Measurements from ENCODE around the gene AFF3. TPM values are rescaled to one million over a fixed set of nuclear protein-coding genes. Genes with fewer than 3 reads are reported as not detected.

AFF3 gene
- total and polyA plus RNA-seq, 10 of the 15 experiments (the other 5 are each of a cell fraction or from before 2014, with no cell fraction given), result 0.26 to 5.5 (median 3.0) TPM

DNA sequence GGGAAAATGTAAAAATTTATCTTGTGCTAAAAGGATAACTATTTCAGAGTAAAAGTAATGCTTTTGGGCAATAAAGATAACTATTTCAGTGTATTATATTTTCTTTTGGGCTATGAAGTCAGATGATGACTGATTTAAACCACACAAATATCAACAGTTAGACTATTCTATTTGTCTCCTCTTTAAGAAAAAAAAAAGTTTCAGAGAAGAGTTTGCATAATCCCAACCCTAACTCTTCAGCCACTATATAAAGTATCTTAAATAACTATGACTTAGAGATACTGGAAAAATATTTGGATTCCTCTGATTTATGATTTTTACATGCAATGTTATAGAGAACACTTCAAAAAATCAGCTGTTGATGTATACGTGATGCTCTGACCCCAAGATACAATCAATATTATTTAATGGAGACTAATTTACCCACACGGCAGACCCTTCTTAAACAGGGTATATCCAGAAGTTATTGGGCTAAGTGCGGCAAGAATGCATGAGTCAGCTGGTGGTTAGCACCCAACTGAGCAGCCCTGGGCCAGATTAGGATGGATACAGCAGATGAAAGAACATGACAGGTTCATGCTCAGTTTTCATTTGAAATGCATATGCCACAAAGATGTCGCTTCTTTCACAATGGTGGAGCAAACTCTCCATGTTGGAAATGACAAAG is 279.0 kb downstream of the AFF3 start:
- peaks cover 0 to 1% of the 10 kb centered on the region in 2 experiments; a peak in 1 of 4 replicates for H3K27me3 ChIP-seq (replicated peaks in 1 of 2; ENCODE audit: control insufficient read depth in 2 of 2, insufficient read depth in 2 of 2, low read length in 1 of 2)
- RAD21 ChIA-PET (ENCODE audit: unreplicated experiment), result no interaction called here
- no peaks in the 10 kb centered on the region for H3K79me2 ChIP-seq (ENCODE audit: control insufficient read depth, insufficient read depth, low read length)
- DNase-seq (ENCODE audit: low read depth, low spot score), result no peak
- H3K9me3 ChIP-seq (replicated peaks; ENCODE audit: control insufficient read depth, insufficient read depth, low read length), result no peaks in the 10 kb centered on the region
- 64% methylated on average over 4 of the region's 4 CpGs for WGBS (ENCODE audit: insufficient coverage, insufficient replicate concordance, low lambda C conversion rate, missing lambda C conversion rate)
- intact Hi-C loops (cut with micrococcal nuclease; ENCODE audit: unreplicated experiment), result no loop called here
- H3K27ac ChIP-seq (ENCODE audit: control insufficient read depth, insufficient read depth), result no peak overlapping the region
- in situ Hi-C loops (cut with MboI), result no loop called here
- FAIRE-seq, result no peak
- H3K4me1 ChIP-seq (ENCODE audit: control insufficient read depth, insufficient read depth, low read length), result peaks cover 6% of the 10 kb centered on the region
- SMC1A ChIA-PET (ENCODE audit: uncharacterized antibody, unreplicated experiment), result no interaction called here
- no TSS peak for BruUV-seq (replicated peaks)
- H3K4me3 ChIP-seq, result no peak overlapping the region
- no peak for ATAC-seq
- H4K20me1 ChIP-seq (ENCODE audit: control insufficient read depth, insufficient read depth), result no peaks in the 10 kb centered on the region
- POLR2A ChIA-PET, result no interaction called here
- H2AFZ ChIP-seq (ENCODE audit: control insufficient read depth, low read depth, low read length), result no peak overlapping the region
- no peak overlapping the region for H3K9ac ChIP-seq (ENCODE audit: control insufficient read depth, insufficient read depth, low read length)
- H3K36me3 ChIP-seq (ENCODE audit: control insufficient read depth in 2 of 2, insufficient read depth in 2 of 2, low read length in 1 of 2), result no peaks in the 10 kb centered on the region
- CTCF ChIA-PET, result no interaction called here
- no peak overlapping the region for H3K4me2 ChIP-seq (ENCODE audit: control insufficient read depth, insufficient read depth)
- TF ChIP-seq ATF2 (IDR thresholded peaks at IDR 0.05; ENCODE audit: low read length), result no peak
- TF ChIP-seq TBL1XR1 (IDR thresholded peaks at IDR 0.05; ENCODE audit: low read depth, low read length), result no peak
- no peak for TF ChIP-seq PKNOX1 (IDR thresholded peaks at IDR 0.05)
- TF ChIP-seq CHD1 (IDR thresholded peaks at IDR 0.05; ENCODE audit: low read depth, low read length), result no peak
- no peak for TF ChIP-seq NR2C2 (IDR thresholded peaks at IDR 0.05; ENCODE audit: borderline replicate concordance, control insufficient read depth, insufficient read length, low read depth)
- TF ChIP-seq ZNF592 (IDR thresholded peaks at IDR 0.05), result no peak
- no peak for TF ChIP-seq HSF1 (IDR thresholded peaks at IDR 0.05; ENCODE audit: low read depth, low read length)
- no peak for TF ChIP-seq SMAD5 (IDR thresholded peaks at IDR 0.05; ENCODE audit: low read depth)
- no peak for TF ChIP-seq SREBF2 (IDR thresholded peaks at IDR 0.05; ENCODE audit: low read length)
- no peak for TF ChIP-seq ZZZ3 (IDR thresholded peaks at IDR 0.05; ENCODE audit: control insufficient read depth, insufficient read length, low read depth)
- TF ChIP-seq, protein P1, sequence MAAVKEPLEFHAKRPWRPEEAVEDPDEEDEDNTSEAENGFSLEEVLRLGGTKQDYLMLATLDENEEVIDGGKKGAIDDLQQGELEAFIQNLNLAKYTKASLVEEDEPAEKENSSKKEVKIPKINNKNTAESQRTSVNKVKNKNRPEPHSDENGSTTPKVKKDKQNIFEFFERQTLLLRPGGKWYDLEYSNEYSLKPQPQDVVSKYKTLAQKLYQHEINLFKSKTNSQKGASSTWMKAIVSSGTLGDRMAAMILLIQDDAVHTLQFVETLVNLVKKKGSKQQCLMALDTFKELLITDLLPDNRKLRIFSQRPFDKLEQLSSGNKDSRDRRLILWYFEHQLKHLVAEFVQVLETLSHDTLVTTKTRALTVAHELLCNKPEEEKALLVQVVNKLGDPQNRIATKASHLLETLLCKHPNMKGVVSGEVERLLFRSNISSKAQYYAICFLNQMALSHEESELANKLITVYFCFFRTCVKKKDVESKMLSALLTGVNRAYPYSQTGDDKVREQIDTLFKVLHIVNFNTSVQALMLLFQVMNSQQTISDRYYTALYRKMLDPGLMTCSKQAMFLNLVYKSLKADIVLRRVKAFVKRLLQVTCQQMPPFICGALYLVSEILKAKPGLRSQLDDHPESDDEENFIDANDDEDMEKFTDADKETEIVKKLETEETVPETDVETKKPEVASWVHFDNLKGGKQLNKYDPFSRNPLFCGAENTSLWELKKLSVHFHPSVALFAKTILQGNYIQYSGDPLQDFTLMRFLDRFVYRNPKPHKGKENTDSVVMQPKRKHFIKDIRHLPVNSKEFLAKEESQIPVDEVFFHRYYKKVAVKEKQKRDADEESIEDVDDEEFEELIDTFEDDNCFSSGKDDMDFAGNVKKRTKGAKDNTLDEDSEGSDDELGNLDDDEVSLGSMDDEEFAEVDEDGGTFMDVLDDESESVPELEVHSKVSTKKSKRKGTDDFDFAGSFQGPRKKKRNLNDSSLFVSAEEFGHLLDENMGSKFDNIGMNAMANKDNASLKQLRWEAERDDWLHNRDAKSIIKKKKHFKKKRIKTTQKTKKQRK (IDR thresholded peaks at IDR 0.05; ENCODE audit: low read depth, low read length), result no peak
- TF ChIP-seq SMC3 (IDR thresholded peaks at IDR 0.05; ENCODE audit: borderline replicate concordance, low read length), result no peak
- TF ChIP-seq JUNB (IDR thresholded peaks at IDR 0.05), result no peak

Measured in GM12878 (cell line).